OCI-LY1 (cell line): ENCODE data around the gene ZBTB3.

ENCODE experiments used
- H2AFZ ChIP-seq: fragments of 200-600 bp; sonication (generic), shearing (Covaris generic); 2 replicates; pipeline ENCODE4 v1.6.0; 2014; ENCODE audit warnings: antibody characterized with exemption, mild to moderate bottlenecking, low read length
- H3F3A ChIP-seq: fragments of 200-600 bp; sonication (generic), shearing (Covaris generic); 2 replicates; pipeline ENCODE4 v1.6.0; 2014; ENCODE audit warnings: mild to moderate bottlenecking, antibody characterized with exemption, low read length, moderate library complexity; ENCODE audit not compliant: insufficient read depth
- H3K27ac ChIP-seq: fragments of 200-600 bp; sonication (generic); 2 replicates; pipeline ENCODE4 v1.5.1; 2014; ENCODE audit warnings: low read length, mixed run types, mild to moderate bottlenecking, low read depth; ENCODE audit not compliant: poor library complexity, severe bottlenecking
- H3K27me3 ChIP-seq: fragments of 200-600 bp; sonication (generic); 2 replicates; pipeline ENCODE4 v1.6.0; 2014; ENCODE audit warnings: antibody characterized with exemption, mild to moderate bottlenecking, low read length, moderate library complexity; ENCODE audit not compliant: insufficient read depth
- H3K36me3 ChIP-seq: fragments of 200-600 bp; sonication (generic); 2 replicates; pipeline ENCODE4 v1.6.1; 2014; ENCODE audit warnings: mild to moderate bottlenecking, antibody characterized with exemption, low read length, moderate library complexity, mixed read lengths; ENCODE audit not compliant: insufficient read depth
- H3K4me1 ChIP-seq: fragments of 200-600 bp; sonication (generic); 2 replicates; pipeline ENCODE4 v1.5.1; 2014; ENCODE audit warnings: mild to moderate bottlenecking, low read length, moderate library complexity; ENCODE audit not compliant: insufficient read depth, severe bottlenecking
- H3K4me2 ChIP-seq: fragments of 200-600 bp; sonication (generic), shearing (Covaris generic); 2 replicates; pipeline ENCODE4 v1.6.1; 2014; ENCODE audit warnings: low read length
- H3K4me3 ChIP-seq: fragments of 200-600 bp; sonication (generic); 2 replicates; pipeline ENCODE4 v1.5.1; 2014; ENCODE audit warnings: low read length, low read depth, mild to moderate bottlenecking, mixed read lengths; ENCODE audit not compliant: poor library complexity, severe bottlenecking
- H3K79me2 ChIP-seq: fragments of 200-600 bp; shearing (Covaris generic); 2 replicates; pipeline ENCODE4 v1.6.1; 2016; ENCODE audit warnings: mixed run types, low read length, mixed read lengths; ENCODE audit not compliant: insufficient read depth
- H3K9ac ChIP-seq: fragments of 200-600 bp; sonication (generic), shearing (Covaris generic); 2 replicates; pipeline ENCODE4 v1.6.1; 2014; ENCODE audit warnings: mild to moderate bottlenecking, low read length, mixed read lengths
- H3K9me2 ChIP-seq: fragments of 200-600 bp; sonication (generic), shearing (Covaris generic); 2 replicates; pipeline ENCODE4 v1.6.1; 2014; ENCODE audit warnings: low read depth, mild to moderate bottlenecking, low read length, mixed read lengths
- H3K9me3 ChIP-seq: fragments of 200-600 bp; shearing (Covaris generic); 2 replicates; pipeline ENCODE4 v1.6.1; 2014; ENCODE audit warnings: low read length, mixed read lengths
- H4K20me1 ChIP-seq: fragments of 200-600 bp; sonication (generic), shearing (Covaris generic); 2 replicates; pipeline ENCODE4 v1.6.0; 2016; ENCODE audit warnings: mild to moderate bottlenecking, low read length; ENCODE audit not compliant: insufficient read depth
- CTCF ChIP-seq: fragments of 200-600 bp; sonication (generic), shearing (Covaris generic); IDR thresholded peaks from 2 replicates; pipeline ENCODE4 v1.5.1; 2017; ENCODE audit warnings: mild to moderate bottlenecking, antibody characterized with exemption, low read length, moderate library complexity, mixed read lengths
- EZH2 ChIP-seq: fragments of 200-600 bp; sonication (generic), shearing (Covaris generic); IDR thresholded peaks from 2 replicates; pipeline ENCODE4 v1.8.0; 2017; ENCODE audit warnings: borderline replicate concordance, mixed run types, mild to moderate bottlenecking, antibody characterized with exemption, low read length, moderate library complexity, mixed read lengths

ZBTB3 gene

GRCh38 chr11:62726156-62726914, 27.6 kb downstream of the ZBTB3 start:
- Histone ChIP-seq H3K27me3 (no peaks in the 10 kb centered on the region), H3K4me1 (peaks cover 26% of the 10 kb centered on the region), H3K36me3 (peaks cover 57% of the 10 kb centered on the region), H3K9me2 (no peaks in the 10 kb centered on the region), H4K20me1 (no peaks in the 10 kb centered on the region; the same call in 1 of the 2 replicates), H3K79me2 (peaks cover 51% of the 10 kb centered on the region), H3K4me2 (peak overlapping the region; percentile 75), H3K9me3 (no peaks in the 10 kb centered on the region), H3K9ac (peak overlapping the region; percentile 82), H3K27ac (peak overlapping the region; percentile 95), H3F3A (no peaks in the 10 kb centered on the region), H2AFZ (no peak overlapping the region), H3K4me3 (peak overlapping the region; percentile 99)
- TF ChIP-seq CTCF = no peak
- TF ChIP-seq EZH2 = no peak

- Histone ChIP-seq H4K20me1 (no peaks in the 10 kb centered on the region; the same call in 1 of the 2 replicates), H3F3A (no peaks in the 10 kb centered on the region), H3K27ac (no peak overlapping the region), H3K4me1 (peaks cover 26% of the 10 kb centered on the region), H3K4me3 (peak overlapping the region; percentile 99), H3K9me3 (no peaks in the 10 kb centered on the region), H3K36me3 (peaks cover 59% of the 10 kb centered on the region), H3K27me3 (no peaks in the 10 kb centered on the region), H3K9ac (peak overlapping the region; percentile 82), H3K79me2 (peaks cover 51% of the 10 kb centered on the region), H3K4me2 (peak overlapping the region; percentile 75), H2AFZ (no peak overlapping the region), H3K9me2 (no peaks in the 10 kb centered on the region)
- no peak for TF ChIP-seq CTCF
- TF ChIP-seq EZH2 = no peak
Measured at GRCh38 chr11:62725646-62726045, 28.3 kb downstream of the ZBTB3 start.

- Histone ChIP-seq H3K9me3 (no peaks in the 10 kb centered on the region), H3K4me2 (peak overlapping the region; percentile 75), H3K27ac (no peak overlapping the region), H3K9ac (peak overlapping the region; percentile 82; the same call in 1 of the 2 replicates), H2AFZ (no peak overlapping the region), H3K79me2 (peaks cover 42% of the 10 kb centered on the region), H3F3A (no peaks in the 10 kb centered on the region), H3K36me3 (peaks cover 73% of the 10 kb centered on the region), H4K20me1 (no peaks in the 10 kb centered on the region; the same call in 1 of the 2 replicates), H3K9me2 (no peaks in the 10 kb centered on the region), H3K27me3 (no peaks in the 10 kb centered on the region), H3K4me1 (peaks cover 16% of the 10 kb centered on the region), H3K4me3 (peak overlapping the region; percentile 99)
- TF ChIP-seq EZH2 (no peak), CTCF (no peak)
Measured at GRCh38 chr11:62724171-62724570, 29.8 kb downstream of the ZBTB3 start.
